IMR-90 (cell line): Measurements from ENCODE around the gene STUB1. TPM values are rescaled to one million over a fixed set of nuclear protein-coding genes. Genes with fewer than 3 reads are reported as not detected.

Experiments
- ATAC-seq: fragments of 200-7000 bp; cut with Tn5 transposase; 2 replicates; pipeline ENCODE4 v1.9.1; 2020; ENCODE audit warnings: low read depth, mild to moderate bottlenecking, moderate library complexity
- BruUV-seq: library from RNA; stranded (reverse); fragments of 400-500 nt; replicated peaks from 2 replicates; lab custom pipeline; 2021; lab: Mats Ljungman, UMichigan
- CTCF ChIA-PET: fragments of 300-600 bp; formaldehyde crosslinking; extraction: SDS; loops from one replicate; lab custom pipeline; 2021; ENCODE audit warnings: antibody characterized with exemption; lab: Yijun Ruan, JAX
- POLR2A ChIA-PET: fragments of 300-600 bp; sonication (Branson Sonifier 250); formaldehyde crosslinking; loops from one replicate; lab custom pipeline; 2022; ENCODE audit warnings: antibody characterized with exemption; ENCODE audit not compliant: unreplicated experiment; lab: Charles Lee
- DNase-seq: peaks from one replicate; pipeline ENCODE4 v3.0.0; 2013
- H2AFZ ChIP-seq: replicated peaks from 2 replicates; pipeline ENCODE3; 2013; ENCODE audit warnings: low read length, mild to moderate bottlenecking; ENCODE audit not compliant: poor library complexity
- H2AK5ac ChIP-seq: 2 replicates; pipeline ENCODE4 v1.6.1; 2013; ENCODE audit warnings: low read depth, low read length, inconsistent platforms
- H2AK9ac ChIP-seq: replicated peaks from 2 replicates; pipeline ENCODE3; 2013; ENCODE audit warnings: mild to moderate bottlenecking, low read depth, low read length, moderate library complexity; ENCODE audit not compliant: poor library complexity
- H2BK120ac ChIP-seq: 2 replicates; pipeline ENCODE4 v1.6.1; 2013; ENCODE audit warnings: low read depth, low read length, inconsistent platforms
- H2BK15ac ChIP-seq: 3 replicates; pipeline ENCODE4 v1.6.1; 2013; ENCODE audit warnings: low read depth, low read length, inconsistent platforms
- H2BK20ac ChIP-seq: 2 replicates; pipeline ENCODE4 v1.6.1; 2013; ENCODE audit warnings: low read depth, mild to moderate bottlenecking, inconsistent platforms, low read length, moderate library complexity
- H2BK5ac ChIP-seq: 2 replicates; pipeline ENCODE4 v1.6.1; 2013; ENCODE audit warnings: mild to moderate bottlenecking, low read depth, low read length, inconsistent platforms; ENCODE audit not compliant: poor library complexity, severe bottlenecking
- H3K14ac ChIP-seq: replicated peaks from 2 replicates; pipeline ENCODE4 v1.6.1; 2013; ENCODE audit warnings: low read depth, low read length, inconsistent platforms
- H3K18ac ChIP-seq: 2 replicates; pipeline ENCODE4 v1.6.1; 2013; ENCODE audit warnings: low read depth, low read length, control low read depth
- H3K23ac ChIP-seq: 2 replicates; pipeline ENCODE4 v1.6.1; 2013; ENCODE audit warnings: low read depth, low read length, inconsistent platforms
- H3K27ac ChIP-seq: 2 replicates; pipeline ENCODE4 v1.5.1; 2013; ENCODE audit warnings: mild to moderate bottlenecking, control low read depth, low read length; ENCODE audit not compliant: insufficient read depth
- H3K27me3 ChIP-seq: 2 replicates; pipeline ENCODE4 v1.6.1; 2013; ENCODE audit warnings: low read length; ENCODE audit not compliant: control insufficient read depth, insufficient read depth
- H3K36me3 ChIP-seq: 2 replicates; pipeline ENCODE4 v1.6.1; 2013; ENCODE audit warnings: low read length, mixed read lengths; ENCODE audit not compliant: control insufficient read depth, insufficient read depth
- H3K4ac ChIP-seq: 2 replicates; pipeline ENCODE4 v1.6.1; 2013; ENCODE audit warnings: low read depth, low read length, inconsistent platforms
- H3K4me1 ChIP-seq: 2 replicates; pipeline ENCODE4 v1.6.1; 2013; ENCODE audit warnings: low read length, mixed read lengths; ENCODE audit not compliant: control insufficient read depth, insufficient read depth
- H3K4me2 ChIP-seq: 2 replicates; pipeline ENCODE4 v1.6.1; 2013; ENCODE audit warnings: low read depth, mild to moderate bottlenecking, control low read depth, low read length, moderate library complexity
- H3K4me3 ChIP-seq: 2 replicates; pipeline ENCODE4 v1.5.1; 2013; ENCODE audit warnings: low read depth, mild to moderate bottlenecking, control low read depth, low read length, moderate library complexity; ENCODE audit not compliant: insufficient read depth
- H3K56ac ChIP-seq: 2 replicates; pipeline ENCODE4 v1.6.1; 2013; ENCODE audit warnings: low read length, inconsistent platforms; ENCODE audit not compliant: insufficient read depth; ENCODE audit errors: extremely low read depth
- H3K79me1 ChIP-seq, 2 experiments: 2 replicates each; pipeline ENCODE4 v1.6.1; 2013; ENCODE audit warnings: low read length in 2 of 2, inconsistent platforms in 1 of 2, low read depth in 1 of 2
- H3K9ac ChIP-seq: 2 replicates; pipeline ENCODE4 v1.6.1; 2013; ENCODE audit warnings: low read depth, low read length, control low read depth
- H3K9me1 ChIP-seq: 2 replicates; pipeline ENCODE4 v1.6.1; 2013; ENCODE audit warnings: low read length, inconsistent platforms; ENCODE audit not compliant: insufficient read depth
- H3K9me3 ChIP-seq: 2 replicates; pipeline ENCODE4 v1.6.1; 2013; ENCODE audit warnings: low read length; ENCODE audit not compliant: control insufficient read depth, insufficient read depth
- H4K20me1 ChIP-seq: 2 replicates; pipeline ENCODE4 v1.6.1; 2013; ENCODE audit warnings: low read length, inconsistent platforms; ENCODE audit not compliant: insufficient read depth
- H4K5ac ChIP-seq: 2 replicates; pipeline ENCODE4 v1.6.1; 2013; ENCODE audit warnings: mild to moderate bottlenecking, low read depth, low read length, control low read depth
- H4K8ac ChIP-seq, 2 experiments: 2 replicates each; pipeline ENCODE4 v1.6.1; 2013; ENCODE audit warnings: low read depth in 2 of 2, low read length in 2 of 2, control low read depth in 1 of 2, inconsistent platforms in 1 of 2
- H4K91ac ChIP-seq: 2 replicates; pipeline ENCODE4 v1.6.1; 2013; ENCODE audit warnings: low read depth, low read length, inconsistent platforms; ENCODE audit not compliant: insufficient read depth
- CEBPB ChIP-seq: IDR thresholded peaks from 2 replicates; pipeline ENCODE4 v1.6.1; 2012; ENCODE audit warnings: low read depth, low read length, improper control_type of control experiment
- FOS ChIP-seq: fragments of 150-350 bp; IDR thresholded peaks from 2 replicates; pipeline ENCODE4 v1.6.1; 2016; ENCODE audit warnings: low read depth, low read length
- MAFK ChIP-seq: IDR thresholded peaks from 2 replicates; pipeline ENCODE4 v1.6.1; 2012; ENCODE audit warnings: low read depth, low read length, improper control_type of control experiment
- POLR2A ChIP-seq: IDR thresholded peaks from 2 replicates; pipeline ENCODE4 v1.6.1; 2012; ENCODE audit warnings: mild to moderate bottlenecking, low read depth, low read length
- RAD21 ChIP-seq: IDR thresholded peaks from 2 replicates; pipeline ENCODE4 v1.6.1; 2012; ENCODE audit warnings: low read length, improper control_type of control experiment
- RCOR1 ChIP-seq: IDR thresholded peaks from 2 replicates; pipeline ENCODE4 v1.6.1; 2012; ENCODE audit warnings: mild to moderate bottlenecking, low read length, improper control_type of control experiment; ENCODE audit not compliant: insufficient replicate concordance
- RFX5 ChIP-seq: IDR thresholded peaks from 2 replicates; pipeline ENCODE4 v1.8.0; 2012; ENCODE audit warnings: low read depth, mild to moderate bottlenecking, low read length, moderate library complexity
- SMC3 ChIP-seq: fragments of 150-350 bp; IDR thresholded peaks from 2 replicates; pipeline ENCODE4 v1.6.1; 2016; ENCODE audit warnings: low read depth, mild to moderate bottlenecking, antibody characterized with exemption, low read length, moderate library complexity
- USF2 ChIP-seq: fragments of 150-350 bp; IDR thresholded peaks from 2 replicates; pipeline ENCODE4 v1.6.1; 2017; ENCODE audit warnings: mild to moderate bottlenecking, antibody characterized with exemption, low read length, low read depth
- WGBS, 2 experiments: methylation state at CpG; one replicate each; pipeline versions ENCODE4 v1.1.5 to v1.1.7; 2013; ENCODE audit warnings: missing lambda C conversion rate in 2 of 2; ENCODE audit not compliant: insufficient read length in 1 of 2; ENCODE audit errors: extremely low coverage in 2 of 2; 5-methylcytosine and 5-hydroxymethylcytosine counted together
- dilution Hi-C: fragments of 300-500 bp; cut with HindIII; formaldehyde crosslinking; loops from one replicate; pipeline ENCODE4 v1.14.3; 2018; ENCODE audit warnings: low sequenced_read_pairs; ENCODE audit not compliant: unreplicated experiment
- in situ Hi-C: fragments of 300-500 bp; cut with MboI; formaldehyde crosslinking; loops from 3 replicates; pipeline ENCODE4 v1.14.3; 2019; ENCODE audit warnings: low sequenced_read_pairs, inconsistent platforms, mixed read lengths
- intact Hi-C: fragments of 100-400 bp; cut with micrococcal nuclease; formaldehyde crosslinking; loops from 2 replicates; pipeline ENCODE4 v1.10.0; 2022
- polyA plus RNA-seq, 3 experiments: library from polyadenylated mRNA; depleted of rRNA; stranded (reverse); fragments of >200 nt; gene quantifications; 2 replicates each; pipeline ENCODE4 v1.2.3, GENCODE V29; 2012; ENCODE audit warnings: low replicate concordance in 1 of 3
- total RNA-seq: library from RNA; depleted of rRNA; stranded (reverse); fragments of >200 nt; gene quantifications from 2 replicates; pipeline ENCODE4 v1.2.3, GENCODE V29; 2012
- TF ChIP-seq, protein P1 (sequence below): conservative IDR thresholded peaks from 2 replicates; pipeline ENCODE4 v1.5.1; 2012; ENCODE audit warnings: mild to moderate bottlenecking, low read depth, low read length, improper control_type of control experiment
- TF ChIP-seq, protein P2 (sequence below): fragments of 150-350 bp; IDR thresholded peaks from 2 replicates; pipeline ENCODE4 v1.6.1; 2016; ENCODE audit warnings: low read depth, mild to moderate bottlenecking, low read length, moderate library complexity, borderline replicate concordance

Gene STUB1
- total and polyA plus RNA-seq, 2 of the 4 experiments (the other 2 are of a cell fraction) = 183 to 186 TPM

GRCh38 chr16:724188-725040, 44.2 kb downstream of the STUB1 start:
- H3K9me1 ChIP-seq = peaks cover 2% of the 10 kb centered on the region; the same call in 1 of the 2 replicates
- no peak overlapping the region for H3K4me3 ChIP-seq
- peaks cover 1% of the 10 kb centered on the region; the same call in 1 of the 2 replicates for H3K36me3 ChIP-seq
- H4K91ac ChIP-seq = no peak overlapping the region
- no TSS peak for BruUV-seq
- dilution Hi-C loops (no loop called here), in situ Hi-C loops (loop anchor here (25.0 kb wide), 1 partner anchor 338 kb away; the partner anchor contains the start of gene SSTR5), intact Hi-C loops (loop anchor here (5.0 kb wide), 1 partner anchor 63 kb away; the partner anchor contains the start of genes CHTF18 and RPUSD1)
- H2AK5ac ChIP-seq = no peak overlapping the region
- no peak overlapping the region for H2AK9ac ChIP-seq
- H4K20me1 ChIP-seq = peaks cover 4% of the 10 kb centered on the region; the same call in 1 of the 2 replicates
- peaks cover 17% of the 10 kb centered on the region for H3K4me1 ChIP-seq
- no peak overlapping the region for H2BK15ac ChIP-seq
- ChIA-PET CTCF (no interaction called here), POLR2A (no interaction called here)
- no peak overlapping the region for H3K4me2 ChIP-seq
- H2BK120ac ChIP-seq = no peak overlapping the region
- no peak overlapping the region for H3K14ac ChIP-seq
- no peak overlapping the region for H3K4ac ChIP-seq
- H4K8ac ChIP-seq = no peak overlapping the region
- no peak overlapping the region for H3K23ac ChIP-seq
- no peak overlapping the region for H3K9ac ChIP-seq
- no peak overlapping the region for H3K18ac ChIP-seq
- 83% methylated on average over 15 of the region's 29 CpGs; no CpG with 5 or more reads in 1 of the 2 experiments for WGBS, 2 experiments
- no peak overlapping the region for H3K56ac ChIP-seq
- no peak overlapping the region for H2AFZ ChIP-seq
- no peaks in the 10 kb centered on the region for H3K9me3 ChIP-seq
- H3K27me3 ChIP-seq = no peaks in the 10 kb centered on the region
- H3K79me1 ChIP-seq = peaks cover 4 to 8% of the 10 kb centered on the region in 2 experiments; a peak in 2 of 4 replicates
- no peak overlapping the region for H2BK20ac ChIP-seq
- no peak for DNase-seq
- TF ChIP-seq POLR2A = no peak
- TF ChIP-seq RCOR1 = no peak
- no peak for TF ChIP-seq USF2
- no peak for TF ChIP-seq SMC3
- no peak for TF ChIP-seq RFX5
- no peak for TF ChIP-seq MAFK
- TF ChIP-seq, protein P1, sequence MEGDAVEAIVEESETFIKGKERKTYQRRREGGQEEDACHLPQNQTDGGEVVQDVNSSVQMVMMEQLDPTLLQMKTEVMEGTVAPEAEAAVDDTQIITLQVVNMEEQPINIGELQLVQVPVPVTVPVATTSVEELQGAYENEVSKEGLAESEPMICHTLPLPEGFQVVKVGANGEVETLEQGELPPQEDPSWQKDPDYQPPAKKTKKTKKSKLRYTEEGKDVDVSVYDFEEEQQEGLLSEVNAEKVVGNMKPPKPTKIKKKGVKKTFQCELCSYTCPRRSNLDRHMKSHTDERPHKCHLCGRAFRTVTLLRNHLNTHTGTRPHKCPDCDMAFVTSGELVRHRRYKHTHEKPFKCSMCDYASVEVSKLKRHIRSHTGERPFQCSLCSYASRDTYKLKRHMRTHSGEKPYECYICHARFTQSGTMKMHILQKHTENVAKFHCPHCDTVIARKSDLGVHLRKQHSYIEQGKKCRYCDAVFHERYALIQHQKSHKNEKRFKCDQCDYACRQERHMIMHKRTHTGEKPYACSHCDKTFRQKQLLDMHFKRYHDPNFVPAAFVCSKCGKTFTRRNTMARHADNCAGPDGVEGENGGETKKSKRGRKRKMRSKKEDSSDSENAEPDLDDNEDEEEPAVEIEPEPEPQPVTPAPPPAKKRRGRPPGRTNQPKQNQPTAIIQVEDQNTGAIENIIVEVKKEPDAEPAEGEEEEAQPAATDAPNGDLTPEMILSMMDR = no peak
- TF ChIP-seq, protein P2, sequence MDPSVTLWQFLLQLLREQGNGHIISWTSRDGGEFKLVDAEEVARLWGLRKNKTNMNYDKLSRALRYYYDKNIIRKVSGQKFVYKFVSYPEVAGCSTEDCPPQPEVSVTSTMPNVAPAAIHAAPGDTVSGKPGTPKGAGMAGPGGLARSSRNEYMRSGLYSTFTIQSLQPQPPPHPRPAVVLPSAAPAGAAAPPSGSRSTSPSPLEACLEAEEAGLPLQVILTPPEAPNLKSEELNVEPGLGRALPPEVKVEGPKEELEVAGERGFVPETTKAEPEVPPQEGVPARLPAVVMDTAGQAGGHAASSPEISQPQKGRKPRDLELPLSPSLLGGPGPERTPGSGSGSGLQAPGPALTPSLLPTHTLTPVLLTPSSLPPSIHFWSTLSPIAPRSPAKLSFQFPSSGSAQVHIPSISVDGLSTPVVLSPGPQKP = no peak
- no peak for TF ChIP-seq RAD21
- TF ChIP-seq CEBPB = no peak
- no peak for TF ChIP-seq FOS
- H2BK5ac ChIP-seq = no peak overlapping the region
- H4K5ac ChIP-seq = no peak overlapping the region
- H3K27ac ChIP-seq = no peak overlapping the region
- ATAC-seq = no peak
